Ovary (tissue), 9 donors: Measurements from ENCODE around the gene SOX6. TPM values are rescaled to one million over a fixed set of nuclear protein-coding genes. Genes with fewer than 3 reads are reported as not detected.

ENCODE experiments used
- DNase-seq, 5 donors: peaks; one replicate each; pipeline ENCODE4 v3.0.0-alpha.2; 2019 to 2020
- H3K27ac ChIP-seq, 2 donors: fragments of 200-600 bp; one replicate each; pipeline versions ENCODE4 v1.5.1 to v1.8.0; 2019 to 2022
- H3K27me3 ChIP-seq: fragments of 200-600 bp; one replicate; pipeline ENCODE4 v1.8.0; 2022
- H3K36me3 ChIP-seq: fragments of 200-600 bp; sonication (generic); one replicate; pipeline ENCODE4 v1.5.1; 2019
- H3K4me1 ChIP-seq: one replicate; pipeline ENCODE4 v1.8.1; 2013; ENCODE audit warnings: mild to moderate bottlenecking, moderate library complexity; ENCODE audit not compliant: insufficient read depth
- H3K4me3 ChIP-seq: fragments of 200-600 bp; sonication (generic); one replicate; pipeline ENCODE4 v1.5.1; 2017
- H3K9me3 ChIP-seq, 2 donors: fragments of 200-600 bp in 1 of 2; sonication (generic) in 1 of 2; one replicate each; pipeline versions ENCODE4 v1.5.1 to v1.8.1; 2013 to 2019; ENCODE audit warnings: mild to moderate bottlenecking in 1 of 2, moderate library complexity in 1 of 2
- EP300 ChIP-seq: sonication (generic); formaldehyde crosslinking; IDR thresholded peaks from one replicate; pipeline ENCODE4 v1.6.1; 2017; ENCODE audit warnings: antibody characterized with exemption
- POLR2A ChIP-seq: fragments of 450-650 bp; IDR thresholded peaks from one replicate; pipeline ENCODE4 v1.6.1; 2017; ENCODE audit warnings: antibody characterized with exemption, mild to moderate bottlenecking, moderate library complexity
- WGBS, 3 donors: extraction: QIAGEN DNeasy Blood & Tissue Kit in 1 of 3; methylation state at CpG; one replicate each; pipeline versions ENCODE4 v1.1.5 to v1.1.7; 2013 to 2017; 5-methylcytosine and 5-hydroxymethylcytosine counted together
- intact Hi-C, 4 donors: fragments of 100-400 bp; cut with DNase I; formaldehyde crosslinking; loops; one replicate each; pipeline versions ENCODE4 v1.11.0 to v1.15.1; 2022 to 2023
- polyA plus RNA-seq, 2 donors: library from polyadenylated mRNA; stranded (reverse); fragments of 200-250 nt in 1 of 2; fragments of 350-450 nt in 1 of 2; fragmentation: Illumina TruSeq in 1 of 2; extraction: RNeasy Lipid Tissue Mini Kit (QIAGEN cat#74804) in 1 of 2; gene quantifications; one replicate each; pipeline ENCODE4 v1.2.3, GENCODE V29; 2013 to 2014
- total RNA-seq, 7 donors: library from RNA; depleted of rRNA in 2 of 7; stranded (reverse); fragments of >200 nt in 2 of 7; fragmentation: NEBNext Ultra II Directional in 3 of 7; extraction: Animal tissue kit (Norgen Biotek cat#: 25700) in 3 of 7; gene quantifications; one replicate each; pipeline versions ENCODE4 v1.1.0 to v1.2.4, GENCODE V29; 2016 to 2023
- TF ChIP-seq, protein P1 (sequence below), 3 donors: fragments of 450-650 bp in 2 of 3; fragments of 200-600 bp in 1 of 3; IDR thresholded peaks; one replicate each; pipeline versions ENCODE4 v1.5.1 to v1.8.0; 2016 to 2022; ENCODE audit warnings: antibody characterized with exemption in 3 of 3, mild to moderate bottlenecking in 1 of 3
- donor health status: DM: no; HTN: no; CAD: no; lungs with moderate emphysema.
- donor health status: DM: no; HTN: no; CAD: no.
- donor health status: Bipolar disorder and iron deficiency.
- donor health status: DM: yes; HTN: yes; CAD: no.
- donor health status: DM: no; HTN: no; CAD: no.
- donor health status: DM: yes; HTN: yes; CAD: no.

SOX6 gene
- total and polyA plus RNA-seq, 9 donors = 0.61 to 29.4 (median 4.7) TPM

DNA sequence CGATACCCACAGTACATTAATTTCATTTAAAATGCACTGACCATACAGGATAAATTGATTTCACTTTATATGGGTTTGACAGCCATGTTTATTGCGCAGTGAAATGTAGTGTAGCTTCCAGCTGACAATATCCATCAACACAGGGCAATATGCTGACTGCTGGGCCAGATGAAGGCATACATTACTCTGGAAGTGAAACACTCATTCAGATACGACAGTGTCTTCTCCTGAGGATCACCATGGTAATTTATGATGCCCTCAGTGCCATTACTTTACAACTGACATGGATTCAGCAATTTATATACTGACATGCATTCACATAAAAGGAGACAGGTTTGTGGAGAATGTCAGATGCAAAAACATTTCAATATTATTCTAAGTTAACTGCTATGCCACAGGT, 365.1 kb downstream of the SOX6 start:
- H3K36me3 ChIP-seq = no peaks in the 10 kb centered on the region
- no peak overlapping the region for H3K27ac ChIP-seq
- H3K27me3 ChIP-seq = no peaks in the 10 kb centered on the region
- DNase-seq = no peak
- TF ChIP-seq POLR2A (no peak), EP300 (no peak)
- TF ChIP-seq, protein P1, sequence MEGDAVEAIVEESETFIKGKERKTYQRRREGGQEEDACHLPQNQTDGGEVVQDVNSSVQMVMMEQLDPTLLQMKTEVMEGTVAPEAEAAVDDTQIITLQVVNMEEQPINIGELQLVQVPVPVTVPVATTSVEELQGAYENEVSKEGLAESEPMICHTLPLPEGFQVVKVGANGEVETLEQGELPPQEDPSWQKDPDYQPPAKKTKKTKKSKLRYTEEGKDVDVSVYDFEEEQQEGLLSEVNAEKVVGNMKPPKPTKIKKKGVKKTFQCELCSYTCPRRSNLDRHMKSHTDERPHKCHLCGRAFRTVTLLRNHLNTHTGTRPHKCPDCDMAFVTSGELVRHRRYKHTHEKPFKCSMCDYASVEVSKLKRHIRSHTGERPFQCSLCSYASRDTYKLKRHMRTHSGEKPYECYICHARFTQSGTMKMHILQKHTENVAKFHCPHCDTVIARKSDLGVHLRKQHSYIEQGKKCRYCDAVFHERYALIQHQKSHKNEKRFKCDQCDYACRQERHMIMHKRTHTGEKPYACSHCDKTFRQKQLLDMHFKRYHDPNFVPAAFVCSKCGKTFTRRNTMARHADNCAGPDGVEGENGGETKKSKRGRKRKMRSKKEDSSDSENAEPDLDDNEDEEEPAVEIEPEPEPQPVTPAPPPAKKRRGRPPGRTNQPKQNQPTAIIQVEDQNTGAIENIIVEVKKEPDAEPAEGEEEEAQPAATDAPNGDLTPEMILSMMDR (IDR thresholded peaks at IDR 0.05) = no peak
- H3K4me1 ChIP-seq = peaks cover 5% of the 10 kb centered on the region
- H3K9me3 ChIP-seq = no peaks in the 10 kb centered on the region
- H3K4me3 ChIP-seq = no peak overlapping the region
- 90 to 96% (median 95%) methylated on average over 3 of the region's 3 CpGs for WGBS, 3 donors
- intact Hi-C loops = no loop called here

DNA sequence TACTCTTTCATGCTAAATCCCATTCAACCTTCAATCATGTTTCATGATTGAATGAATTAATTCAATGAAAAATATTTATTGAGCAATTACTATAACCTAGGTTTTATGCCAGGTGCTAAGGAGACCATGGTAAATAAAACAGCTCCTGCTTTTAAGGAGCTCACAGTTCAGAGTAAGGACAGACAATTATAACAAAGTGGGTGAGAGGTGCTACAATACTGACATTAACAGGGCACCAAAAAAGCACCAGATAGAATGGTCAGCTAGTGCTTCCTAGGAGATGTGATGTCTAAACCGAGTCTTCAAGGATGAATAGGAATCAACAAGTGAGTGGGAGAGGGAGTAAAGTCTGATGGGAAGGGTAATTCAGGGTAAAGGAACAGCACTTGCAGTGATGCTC, 366.7 kb downstream of the SOX6 start:
- no peak overlapping the region for H3K27ac ChIP-seq
- intact Hi-C loops = no loop called here
- no peaks in the 10 kb centered on the region for H3K27me3 ChIP-seq
- no peak for DNase-seq
- H3K4me3 ChIP-seq = no peak overlapping the region
- 78 to 81% (median 79%) methylated on average over 1 of the region's 1 CpG for WGBS, 3 donors
- peaks cover 5% of the 10 kb centered on the region for H3K4me1 ChIP-seq
- no peaks in the 10 kb centered on the region for H3K9me3 ChIP-seq
- TF ChIP-seq POLR2A (no peak), EP300 (no peak)
- TF ChIP-seq, protein P1 (IDR thresholded peaks at IDR 0.05) = no peak
- no peaks in the 10 kb centered on the region for H3K36me3 ChIP-seq

DNA sequence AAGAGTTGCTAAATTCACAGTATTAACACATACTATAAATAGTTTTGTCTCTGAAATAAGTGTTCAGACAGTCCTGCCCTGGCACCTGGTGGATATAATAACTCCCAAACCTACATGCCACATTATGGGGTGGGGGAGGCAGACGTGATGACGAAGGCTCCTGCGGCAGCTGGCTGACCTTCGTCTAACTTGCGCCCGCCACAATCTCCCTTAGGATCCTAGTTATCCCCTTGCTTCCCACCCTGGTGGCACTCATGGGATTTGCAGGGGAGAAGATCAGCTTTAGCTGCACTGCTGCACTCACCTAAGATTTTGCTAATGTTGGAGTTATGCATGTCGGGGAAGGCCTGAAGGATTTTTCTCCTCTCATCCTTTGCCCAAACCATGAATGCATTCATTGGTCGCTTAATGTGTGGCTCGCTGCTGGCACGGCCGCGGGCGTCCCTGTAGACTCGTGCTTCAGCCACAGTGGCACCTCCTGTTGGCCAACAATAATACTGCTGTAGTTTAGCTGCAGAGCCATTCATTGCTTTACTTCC, 367.6 kb downstream of the SOX6 start:
- no peak overlapping the region for H3K27ac ChIP-seq
- no peak for DNase-seq
- 73 to 81% (median 74%) methylated on average over 14 of the region's 14 CpGs for WGBS, 3 donors

DNA sequence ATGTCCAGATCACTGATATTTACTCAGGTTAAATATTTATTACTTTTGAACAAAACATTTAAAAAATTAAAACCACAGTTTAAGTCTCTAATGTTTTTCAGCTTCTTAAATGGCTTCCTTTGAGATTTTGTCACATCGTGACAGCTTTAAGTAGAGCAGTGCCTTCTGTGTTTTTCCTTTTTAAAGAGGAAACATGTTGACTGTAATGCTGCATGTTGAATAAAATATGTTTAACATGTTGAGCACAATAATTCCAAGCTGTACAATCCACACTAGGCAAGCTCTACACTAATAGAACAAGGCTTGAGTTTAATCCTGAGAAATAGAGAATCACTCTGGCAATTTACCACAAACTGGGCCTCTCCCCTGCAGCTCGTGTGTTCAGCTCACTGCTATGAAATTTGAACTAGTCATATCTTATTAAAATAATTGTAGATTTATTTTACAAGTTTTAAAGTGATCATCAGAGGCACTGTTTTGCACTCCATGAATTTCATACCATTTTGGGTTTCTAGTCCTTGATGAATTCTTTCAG, 368.3 kb downstream of the SOX6 start:
- no peaks in the 10 kb centered on the region for H3K9me3 ChIP-seq
- no peaks in the 10 kb centered on the region for H3K36me3 ChIP-seq
- TF ChIP-seq EP300 (no peak), POLR2A (no peak)
- TF ChIP-seq, protein P1 (IDR thresholded peaks at IDR 0.05) = no peak
- no peak overlapping the region for H3K27ac ChIP-seq
- no peak overlapping the region for H3K4me3 ChIP-seq
- DNase-seq = no peak
- intact Hi-C loops = no loop called here
- peaks cover 5% of the 10 kb centered on the region for H3K4me1 ChIP-seq
- no peaks in the 10 kb centered on the region for H3K27me3 ChIP-seq
- 44 to 52% (median 49%) methylated on average over 2 of the region's 2 CpGs for WGBS, 3 donors

More for the DNA sequence above, 367.6 kb downstream of the SOX6 start:
- Histone ChIP-seq H3K4me3 (no peak overlapping the region), H3K27me3 (no peaks in the 10 kb centered on the region), H3K9me3 (no peaks in the 10 kb centered on the region), H3K36me3 (no peaks in the 10 kb centered on the region), H3K4me1 (peaks cover 5% of the 10 kb centered on the region)
- intact Hi-C loops = no loop called here
- TF ChIP-seq EP300 (no peak), POLR2A (no peak)
- TF ChIP-seq, protein P1 (IDR thresholded peaks at IDR 0.05) = no peak
